NCI-H748 treated with DMSO at 0.1 percent for 48 hours (cell line): ENCODE measurements around the gene ATF4.

Source experiments
- DNase-seq: peaks from one replicate; lab custom pipeline; 2025; lab: John Stamatoyannopoulos, UW

Gene ATF4, protein sequence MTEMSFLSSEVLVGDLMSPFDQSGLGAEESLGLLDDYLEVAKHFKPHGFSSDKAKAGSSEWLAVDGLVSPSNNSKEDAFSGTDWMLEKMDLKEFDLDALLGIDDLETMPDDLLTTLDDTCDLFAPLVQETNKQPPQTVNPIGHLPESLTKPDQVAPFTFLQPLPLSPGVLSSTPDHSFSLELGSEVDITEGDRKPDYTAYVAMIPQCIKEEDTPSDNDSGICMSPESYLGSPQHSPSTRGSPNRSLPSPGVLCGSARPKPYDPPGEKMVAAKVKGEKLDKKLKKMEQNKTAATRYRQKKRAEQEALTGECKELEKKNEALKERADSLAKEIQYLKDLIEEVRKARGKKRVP

DNA sequence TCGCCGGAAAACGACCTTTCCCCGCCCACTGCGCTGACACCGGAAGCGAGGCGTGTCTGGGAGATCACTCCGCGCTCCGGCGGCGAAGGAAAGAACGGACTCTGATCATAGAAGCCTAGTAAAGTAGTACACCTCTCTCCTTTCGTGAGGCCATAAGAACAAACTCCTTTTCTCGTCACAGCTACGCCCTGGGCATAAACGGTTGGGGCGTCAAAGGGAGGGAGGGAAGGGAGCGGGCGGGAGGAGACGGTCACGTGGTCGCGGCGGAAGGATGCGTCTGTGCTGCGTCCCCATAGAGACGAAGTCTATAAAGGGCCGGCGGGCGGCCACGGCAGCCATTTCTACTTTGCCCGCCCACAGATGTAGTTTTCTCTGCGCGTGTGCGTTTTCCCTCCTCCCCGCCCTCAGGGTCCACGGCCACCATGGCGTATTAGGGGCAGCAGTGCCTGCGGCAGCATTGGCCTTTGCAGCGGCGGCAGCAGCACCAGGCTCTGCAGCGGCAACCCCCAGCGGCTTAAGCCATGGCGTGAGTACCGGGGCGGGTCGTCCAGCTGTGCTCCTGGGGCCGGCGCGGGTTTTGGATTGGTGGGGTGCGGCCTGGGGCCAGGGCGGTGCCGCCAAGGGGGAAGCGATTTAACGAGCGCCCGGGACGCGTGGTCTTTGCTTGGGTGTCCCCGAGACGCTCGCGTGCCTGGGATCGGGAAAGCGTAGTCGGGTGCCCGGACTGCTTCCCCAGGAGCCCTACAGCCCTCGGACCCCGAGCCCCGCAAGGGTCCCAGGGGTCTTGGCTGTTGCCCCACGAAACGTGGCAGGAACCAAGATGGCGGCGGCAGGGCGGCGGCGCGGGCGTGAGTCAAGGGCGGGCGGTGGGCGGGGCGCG lies at the start of gene ATF4:
ATF4 (plus strand) TSS at position 337 of the 880 bp plus-strand sequence. CDS start 884 bp downstream, outside the sequence.
- DNase-seq: peak; percentile 75

DNA sequence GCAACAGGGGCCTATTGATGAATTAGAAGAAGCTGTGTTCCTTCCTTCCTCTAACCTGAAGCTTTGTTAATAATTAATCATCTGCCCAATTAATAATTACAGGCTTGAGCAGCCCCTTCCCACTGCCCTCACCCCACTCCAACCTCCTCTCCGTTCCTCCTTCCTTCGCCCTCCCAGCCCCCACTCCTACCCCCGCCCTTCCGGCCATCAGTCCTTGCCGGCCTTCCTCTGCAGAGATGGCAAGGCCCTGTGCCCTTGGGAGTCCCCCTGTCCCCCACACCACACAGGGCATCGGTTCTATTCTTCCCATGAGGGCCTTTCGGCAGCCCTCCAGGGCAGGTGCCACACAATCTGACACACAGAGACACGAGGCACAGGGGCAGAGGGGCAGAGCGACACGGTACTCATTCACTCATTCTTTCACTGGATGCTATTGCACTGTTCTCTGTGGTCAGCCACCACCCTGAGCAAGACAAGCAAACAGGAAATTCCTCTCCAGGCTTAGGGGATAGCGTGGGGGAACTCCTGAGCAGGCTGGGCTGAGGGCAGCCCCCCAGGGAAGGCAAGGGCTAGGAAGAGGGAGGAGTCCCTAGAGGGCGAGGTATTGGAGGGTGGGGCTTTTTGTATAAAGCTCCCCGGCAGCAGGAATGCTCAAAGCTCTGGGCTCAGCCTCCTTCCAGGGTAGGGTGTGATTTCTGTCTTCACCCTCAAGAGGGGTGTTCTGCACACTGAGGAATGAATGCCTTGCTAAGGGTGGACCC lies 48.8 kb upstream of the ATF4 start:
- DNase-seq: no peak

DNA sequence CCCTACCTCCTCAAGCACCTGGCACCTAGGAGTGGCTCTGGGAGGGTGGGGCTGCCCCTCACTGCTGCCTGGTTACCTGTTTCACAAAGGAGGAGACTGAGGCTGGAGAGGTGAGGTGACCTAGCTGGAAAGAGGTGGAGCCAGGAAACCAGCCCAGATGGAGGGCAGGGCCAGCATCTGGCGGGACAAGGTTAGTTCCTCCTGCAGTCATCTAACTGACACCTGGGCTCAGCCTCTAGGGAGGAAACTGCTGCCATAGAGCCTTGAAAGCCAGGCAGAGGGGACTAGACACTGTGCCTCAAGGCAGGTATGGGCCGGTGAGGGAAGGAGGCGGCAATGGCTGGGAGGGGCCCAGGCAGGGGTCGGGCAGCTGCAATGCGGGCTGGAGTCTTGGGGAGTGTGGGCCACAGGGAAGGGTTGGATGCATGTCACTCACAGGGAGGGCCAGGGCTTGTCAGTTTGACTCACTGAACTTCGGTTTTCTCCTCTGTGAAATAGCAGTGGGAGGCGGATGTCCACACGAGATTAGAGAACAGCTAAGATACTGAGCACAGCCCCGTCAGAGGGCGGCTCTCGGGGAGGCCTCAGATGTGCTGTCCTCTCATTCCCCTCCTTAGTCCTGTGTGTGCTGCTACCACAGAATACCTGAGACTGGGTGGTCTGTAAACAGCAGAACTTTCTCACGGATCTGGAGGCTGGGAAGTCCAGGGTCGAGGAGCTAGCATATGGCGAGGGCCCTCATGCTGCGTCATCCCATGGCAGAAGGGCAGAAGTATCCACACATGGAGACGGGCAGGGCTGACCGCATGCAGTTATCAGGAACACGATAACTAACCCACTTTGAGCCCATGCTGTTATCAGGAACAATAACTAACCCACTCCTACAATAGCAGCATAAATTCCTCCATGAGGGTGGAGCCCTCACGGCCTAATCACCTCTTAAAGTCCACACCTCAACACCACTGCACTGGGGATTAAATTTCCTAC lies 47.5 kb upstream of the ATF4 start:
- DNase-seq: no peak

DNA sequence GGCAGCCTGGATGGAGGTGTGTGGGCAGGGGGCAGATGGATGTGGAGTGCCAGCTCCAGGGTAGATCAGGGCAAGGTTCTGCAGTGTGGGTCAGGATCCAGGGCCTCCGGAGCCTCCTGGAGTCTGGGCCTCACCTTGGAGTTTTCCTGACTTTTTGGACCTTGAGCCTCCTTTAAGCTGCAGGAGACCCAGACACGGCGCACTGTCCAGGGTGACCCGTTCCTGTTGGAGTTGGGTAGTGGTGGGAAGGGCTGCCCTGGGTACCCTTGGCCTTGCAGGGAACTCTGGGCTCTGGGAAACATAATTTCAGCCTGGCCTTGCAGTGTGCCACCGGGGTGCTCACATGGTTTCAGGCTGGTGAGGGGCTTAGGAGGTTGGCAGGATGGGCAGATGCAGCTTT lies 46.5 kb upstream of the ATF4 start:
- no peak for DNase-seq

DNA sequence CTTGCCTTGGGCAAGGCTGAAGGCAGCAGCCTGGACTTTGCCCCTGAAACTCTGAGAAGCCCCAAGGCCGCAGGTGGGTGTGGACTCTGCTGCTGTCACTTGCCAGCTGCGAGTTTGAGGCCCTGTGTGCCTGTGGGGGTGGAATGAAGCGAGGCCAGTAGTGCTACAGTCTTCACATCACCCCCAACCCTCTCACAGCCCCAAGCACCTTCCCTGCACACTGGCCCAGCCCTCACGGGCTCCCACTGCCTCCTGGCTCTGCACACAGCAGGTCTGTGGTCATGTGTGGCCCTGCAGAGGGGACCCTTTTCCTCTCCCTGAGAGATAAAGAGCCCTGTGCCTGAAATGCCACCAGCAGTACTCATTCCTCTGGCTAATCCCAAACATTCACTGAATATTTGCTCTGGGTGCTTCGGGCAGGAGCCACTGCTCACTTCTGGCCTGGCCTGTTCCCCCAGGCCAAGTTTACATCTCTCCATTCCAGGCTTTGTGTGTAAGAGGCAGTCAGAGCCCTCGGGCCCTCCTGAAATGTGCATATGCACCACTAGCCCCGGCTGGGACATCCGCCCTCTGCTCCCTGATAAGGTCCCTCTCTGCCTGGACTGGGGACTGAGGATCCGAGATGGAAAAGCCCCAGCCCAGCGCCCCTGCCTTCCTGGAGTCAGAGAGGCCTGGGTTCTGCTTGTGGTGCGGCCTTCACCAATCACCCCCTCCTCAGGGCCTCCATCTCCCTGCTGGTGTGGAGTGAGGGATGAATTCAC lies 45.8 kb upstream of the ATF4 start:
- no peak for DNase-seq

DNA sequence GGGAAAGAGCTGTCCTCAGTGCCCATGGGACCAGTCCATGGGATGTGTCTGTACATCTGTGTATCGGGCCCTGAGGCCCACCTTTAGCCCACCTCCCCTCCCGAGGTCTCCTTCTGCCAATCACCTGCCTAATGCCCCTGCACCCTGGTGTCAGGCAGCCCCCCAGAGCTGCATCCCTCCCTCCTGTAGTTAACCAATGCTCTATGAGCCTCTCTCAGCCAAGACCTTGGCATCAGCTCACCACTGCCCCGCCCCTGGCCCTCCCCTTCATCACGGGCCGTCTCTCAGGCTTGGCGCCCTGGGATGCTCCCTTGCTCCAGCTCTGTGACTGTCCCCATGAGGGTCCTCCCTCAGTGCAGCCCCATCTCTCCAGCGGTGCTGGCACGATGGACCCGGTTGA lies 45.0 kb upstream of the ATF4 start:
- DNase-seq: no peak

DNA sequence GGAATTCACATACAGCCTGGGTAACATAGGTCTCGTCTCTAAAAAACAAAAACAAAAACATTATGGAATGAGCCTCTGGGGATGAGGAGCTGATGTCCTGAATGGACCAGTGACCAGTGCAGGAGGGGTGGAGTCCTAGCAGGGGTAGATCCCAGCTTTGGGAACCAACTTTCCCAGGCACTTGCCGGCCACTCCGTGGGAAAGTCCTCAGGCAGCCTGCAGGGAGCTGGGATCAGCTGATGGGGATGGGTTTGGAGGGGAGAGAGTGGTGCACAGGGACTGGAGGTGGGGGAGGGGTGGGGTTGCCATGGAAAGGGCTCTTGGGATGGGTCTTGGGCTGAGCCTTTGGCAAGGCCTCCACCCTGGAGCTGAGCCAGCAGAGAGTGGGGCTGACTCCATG lies 44.5 kb upstream of the ATF4 start:
- DNase-seq: no peak

DNA sequence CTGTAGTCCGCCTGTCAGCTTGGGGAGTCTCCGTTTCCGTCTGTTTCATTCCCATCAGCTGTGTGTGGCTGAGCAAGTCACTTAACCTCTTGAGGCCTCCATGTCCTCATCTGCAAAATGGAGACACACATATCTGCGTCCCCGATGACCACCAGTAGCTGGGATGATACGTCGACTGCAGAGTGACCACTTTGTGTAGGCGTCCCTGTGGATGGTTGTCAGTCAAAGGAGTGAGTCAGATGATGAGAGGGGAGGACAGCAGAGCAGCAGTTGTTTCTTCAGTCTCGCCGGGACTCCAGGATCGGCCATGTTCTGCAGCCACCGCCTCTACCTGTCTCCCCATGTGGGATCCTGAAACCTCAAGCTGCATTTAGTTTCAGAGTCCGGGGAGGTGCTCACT lies 43.7 kb upstream of the ATF4 start:
- no peak for DNase-seq

DNA sequence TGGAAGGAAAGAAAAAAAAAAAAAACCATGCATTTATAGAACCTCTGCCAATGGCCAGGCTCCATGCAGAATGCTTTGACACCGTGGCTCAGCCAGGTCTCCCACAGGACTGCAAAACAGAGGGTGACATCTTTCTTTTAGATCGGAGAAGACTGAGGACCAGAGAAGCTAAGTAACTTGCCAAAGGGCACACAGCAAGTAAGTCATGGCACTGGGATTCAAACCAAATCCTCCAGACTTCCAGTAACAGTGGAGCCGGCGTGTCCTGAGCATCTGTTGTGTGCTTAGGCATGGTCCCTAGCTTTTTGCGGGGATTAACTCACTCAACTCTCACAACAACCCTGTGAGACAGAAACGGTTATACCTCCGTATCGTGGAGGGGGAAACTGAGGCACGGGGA lies 42.8 kb upstream of the ATF4 start:
- no peak for DNase-seq

DNA sequence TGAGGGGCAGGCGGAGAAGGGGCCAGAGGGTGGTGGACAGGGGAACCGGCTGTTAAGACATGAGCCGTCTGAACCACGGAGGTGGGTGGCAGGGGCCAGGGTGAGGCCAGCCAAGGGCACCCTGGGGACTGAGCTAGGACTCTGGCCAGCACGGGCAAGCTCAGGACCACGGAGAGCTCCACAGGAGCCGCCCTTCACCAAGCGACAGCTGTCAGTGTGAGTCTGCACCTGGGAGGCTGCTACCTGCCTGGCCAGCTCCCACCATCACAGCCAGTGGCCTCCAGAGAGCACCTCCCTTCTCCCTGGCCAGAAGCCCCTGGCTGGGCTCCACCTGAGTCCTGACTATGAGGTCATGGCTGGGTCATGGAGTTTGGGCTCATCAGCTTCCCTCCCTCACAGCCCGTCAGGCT lies 41.9 kb upstream of the ATF4 start:
- DNase-seq: no peak

DNA sequence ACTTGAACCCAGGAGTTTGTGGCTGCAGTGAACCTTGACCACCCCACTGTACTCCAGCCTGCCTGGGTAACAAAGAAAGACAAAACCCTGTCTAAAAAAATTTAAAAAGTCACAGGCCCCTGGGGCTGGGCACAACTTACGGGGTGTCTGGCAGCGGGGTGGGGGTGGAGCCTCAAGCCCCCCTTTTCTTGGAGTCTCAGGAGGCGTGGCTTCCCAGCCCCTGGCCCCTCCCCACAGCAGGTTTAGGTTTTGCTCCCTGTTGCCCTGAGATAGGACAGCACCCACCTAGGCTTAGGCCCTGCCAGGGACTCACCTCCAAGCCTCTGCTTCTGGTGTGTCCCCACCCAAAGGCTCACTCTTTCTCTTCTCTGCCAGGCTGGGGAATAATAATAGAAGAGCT lies 41.1 kb upstream of the ATF4 start:
- no peak for DNase-seq

DNA sequence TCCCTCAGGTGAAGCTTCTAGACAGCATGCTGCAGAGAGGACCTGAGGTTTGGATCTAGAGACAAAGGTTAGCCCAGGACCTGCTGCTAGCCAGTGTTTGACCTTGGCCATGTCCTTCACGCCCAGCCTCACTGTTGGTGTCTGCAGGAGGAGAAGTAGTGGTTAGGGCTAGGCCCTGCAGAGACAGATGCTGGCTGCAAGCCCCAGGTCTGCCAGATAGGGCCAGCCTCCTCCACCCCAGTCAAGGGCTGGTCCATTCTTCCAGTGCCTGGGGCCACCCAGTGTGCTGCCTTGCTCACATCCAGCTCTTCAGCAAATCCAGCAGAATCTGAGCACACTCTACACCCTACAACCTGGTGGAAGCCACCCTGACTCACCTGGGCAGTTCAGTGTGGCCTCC lies 39.8 kb upstream of the ATF4 start:
- no peak for DNase-seq

DNA sequence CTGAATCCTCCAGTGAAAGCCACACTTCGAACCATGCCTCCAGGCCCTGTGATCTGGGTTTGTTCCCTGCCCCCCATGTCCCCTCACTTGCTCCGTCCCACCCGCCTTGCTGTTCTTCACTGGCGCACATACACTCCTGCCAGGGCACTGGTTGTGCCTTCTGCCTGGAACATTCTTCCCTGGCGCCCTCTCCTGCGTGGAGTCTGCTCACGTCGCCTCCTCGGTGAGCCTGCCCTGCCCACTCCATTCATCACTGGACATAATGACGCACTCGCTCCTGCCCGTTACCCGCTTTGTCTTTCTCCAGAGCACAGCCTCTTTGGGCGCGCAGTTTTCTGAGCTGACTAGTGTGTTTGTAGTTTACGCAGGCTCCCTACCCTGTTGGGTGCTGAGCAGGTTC lies 39.3 kb upstream of the ATF4 start:
- no peak for DNase-seq

DNA sequence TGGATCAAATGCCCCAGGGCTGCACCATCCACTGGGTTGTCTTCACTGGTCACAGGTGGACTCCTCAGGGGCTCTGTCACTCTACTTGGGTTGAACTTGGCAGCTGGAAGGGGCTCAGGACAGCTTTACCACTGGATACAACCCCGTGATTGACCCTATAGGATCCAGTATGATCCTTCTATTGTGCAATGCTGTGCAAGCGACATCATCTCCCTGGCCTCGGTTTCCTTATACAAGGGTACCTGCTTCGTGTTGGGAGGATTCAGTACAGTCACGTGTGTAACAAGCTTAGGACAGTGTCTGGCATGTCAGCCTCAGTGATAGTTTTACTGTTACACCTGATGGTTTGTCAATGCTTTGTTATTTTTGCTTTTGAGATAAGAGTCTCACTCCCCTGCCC lies 38.8 kb upstream of the ATF4 start:
- DNase-seq: no peak

DNA sequence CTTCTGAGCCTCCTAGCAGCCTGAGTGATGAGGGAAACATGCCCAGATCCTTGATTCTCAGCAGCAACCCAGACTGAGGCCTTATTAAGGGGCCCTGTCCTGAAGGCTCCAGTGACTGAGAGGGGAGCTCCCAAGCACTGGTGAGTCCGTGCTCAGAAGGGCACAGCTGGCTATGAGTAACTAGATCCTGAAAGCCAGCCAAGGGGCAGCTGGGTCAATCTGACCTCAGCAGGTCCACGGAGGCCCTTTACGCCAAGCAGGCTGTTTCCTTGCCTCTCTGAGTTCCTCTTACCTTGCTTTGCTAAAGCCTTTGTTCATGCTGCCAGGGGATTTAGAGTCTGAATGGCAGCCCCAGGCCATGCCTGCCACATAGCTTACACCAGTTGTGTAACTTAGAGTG lies 37.6 kb upstream of the ATF4 start:
- DNase-seq: no peak

DNA sequence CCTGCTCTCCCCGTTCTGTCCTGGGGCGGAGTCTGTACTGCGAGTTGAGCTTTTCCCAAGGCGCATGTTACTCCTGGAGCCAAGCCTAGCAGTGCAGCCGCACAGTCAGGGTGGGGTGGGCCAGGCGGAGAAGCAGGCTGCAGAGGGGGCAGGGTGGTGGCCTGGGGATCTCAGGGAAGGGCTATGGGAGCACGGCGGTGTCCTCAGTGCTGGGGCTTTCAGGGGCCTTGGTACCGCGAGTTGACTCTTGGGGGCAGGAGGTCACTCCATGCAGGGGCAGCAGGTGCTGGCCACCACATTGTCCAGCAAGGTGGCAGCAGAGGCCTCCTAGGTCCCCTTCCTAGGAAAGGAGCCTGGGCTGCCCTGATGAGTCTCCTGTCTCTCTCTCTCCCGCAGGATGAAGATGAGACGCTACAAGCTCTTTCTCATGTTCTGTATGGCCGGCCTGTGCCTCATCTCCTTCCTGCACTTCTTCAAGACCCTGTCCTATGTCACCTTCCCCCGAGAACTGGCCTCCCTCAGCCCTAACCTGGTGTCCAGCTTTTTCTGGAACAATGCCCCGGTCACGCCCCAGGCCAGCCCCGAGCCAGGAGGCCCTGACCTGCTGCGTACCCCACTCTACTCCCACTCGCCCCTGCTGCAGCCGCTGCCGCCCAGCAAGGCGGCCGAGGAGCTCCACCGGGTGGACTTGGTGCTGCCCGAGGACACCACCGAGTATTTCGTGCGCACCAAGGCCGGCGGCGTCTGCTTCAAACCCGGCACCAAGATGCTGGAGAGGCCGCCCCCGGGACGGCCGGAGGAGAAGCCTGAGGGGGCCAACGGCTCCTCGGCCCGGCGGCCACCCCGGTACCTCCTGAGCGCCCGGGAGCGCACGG lies 33.2 kb upstream of the ATF4 start:
- no peak for DNase-seq

DNA sequence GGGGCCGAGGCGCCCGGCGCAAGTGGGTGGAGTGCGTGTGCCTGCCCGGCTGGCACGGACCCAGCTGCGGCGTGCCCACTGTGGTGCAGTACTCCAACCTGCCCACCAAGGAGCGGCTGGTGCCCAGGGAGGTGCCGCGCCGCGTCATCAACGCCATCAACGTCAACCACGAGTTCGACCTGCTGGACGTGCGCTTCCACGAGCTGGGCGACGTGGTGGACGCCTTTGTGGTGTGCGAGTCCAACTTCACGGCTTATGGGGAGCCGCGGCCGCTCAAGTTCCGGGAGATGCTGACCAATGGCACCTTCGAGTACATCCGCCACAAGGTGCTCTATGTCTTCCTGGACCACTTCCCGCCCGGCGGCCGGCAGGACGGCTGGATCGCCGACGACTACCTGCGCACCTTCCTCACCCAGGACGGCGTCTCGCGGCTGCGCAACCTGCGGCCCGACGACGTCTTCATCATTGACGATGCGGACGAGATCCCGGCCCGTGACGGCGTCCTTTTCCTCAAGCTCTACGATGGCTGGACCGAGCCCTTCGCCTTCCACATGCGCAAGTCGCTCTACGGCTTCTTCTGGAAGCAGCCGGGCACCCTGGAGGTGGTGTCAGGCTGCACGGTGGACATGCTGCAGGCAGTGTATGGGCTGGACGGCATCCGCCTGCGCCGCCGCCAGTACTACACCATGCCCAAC lies 32.4 kb upstream of the ATF4 start:
- no peak for DNase-seq

DNA sequence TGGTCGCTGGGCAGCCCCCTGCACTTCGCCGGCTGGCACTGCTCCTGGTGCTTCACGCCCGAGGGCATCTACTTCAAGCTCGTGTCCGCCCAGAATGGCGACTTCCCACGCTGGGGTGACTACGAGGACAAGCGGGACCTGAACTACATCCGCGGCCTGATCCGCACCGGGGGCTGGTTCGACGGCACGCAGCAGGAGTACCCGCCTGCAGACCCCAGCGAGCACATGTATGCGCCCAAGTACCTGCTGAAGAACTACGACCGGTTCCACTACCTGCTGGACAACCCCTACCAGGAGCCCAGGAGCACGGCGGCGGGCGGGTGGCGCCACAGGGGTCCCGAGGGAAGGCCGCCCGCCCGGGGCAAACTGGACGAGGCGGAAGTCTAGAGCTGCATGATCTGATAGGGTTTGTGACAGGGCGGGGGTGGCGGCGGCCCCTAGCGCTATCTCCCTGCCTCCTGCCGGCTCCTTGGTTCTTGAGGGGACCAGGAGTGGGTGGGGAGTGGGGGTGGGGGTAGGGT lies 31.7 kb upstream of the ATF4 start:
- DNase-seq: no peak
